CD8-positive, alpha-beta memory T cell (primary cell): Measurements from ENCODE around the gene KCNK5. TPM values are rescaled to one million over a fixed set of nuclear protein-coding genes. Genes with fewer than 3 reads are reported as not detected.

Experiments used
- CTCF ChIA-PET: fragments of 350-600 bp; sonication (Branson Sonifier 250); formaldehyde crosslinking; loops from one replicate; lab custom pipeline; 2021; ENCODE audit warnings: antibody characterized with exemption; lab: Charles Lee
- POLR2A ChIA-PET: fragments of 350-600 bp; sonication (Branson Sonifier 250); formaldehyde crosslinking; loops from one replicate; lab custom pipeline; 2021; ENCODE audit warnings: antibody characterized with exemption; lab: Charles Lee
- DNase-seq, 5 donors: peaks; one replicate each; pipeline versions ENCODE4 v3.0.0 to v3.0.0-alpha.2; 2020 to 2022; ENCODE audit warnings: mixed read lengths in 1 of 5
- H3K27ac ChIP-seq: one replicate; pipeline ENCODE4 v1.7.0; 2013; ENCODE audit warnings: low read depth, mild to moderate bottlenecking, low read length, moderate library complexity
- H3K27me3 ChIP-seq: 2 replicates; pipeline ENCODE4 v1.7.0; 2013; ENCODE audit warnings: low read length, mild to moderate bottlenecking; ENCODE audit not compliant: insufficient read depth, poor library complexity, severe bottlenecking
- H3K36me3 ChIP-seq: 2 replicates; pipeline ENCODE4 v1.7.0; 2013; ENCODE audit warnings: mild to moderate bottlenecking, low read length, moderate library complexity; ENCODE audit not compliant: insufficient read depth
- H3K4me1 ChIP-seq: 2 replicates; pipeline ENCODE4 v1.7.0; 2013; ENCODE audit warnings: mild to moderate bottlenecking, low read length, moderate library complexity; ENCODE audit not compliant: insufficient read depth
- H3K4me3 ChIP-seq: 2 replicates; pipeline ENCODE4 v1.7.0; 2013; ENCODE audit warnings: mild to moderate bottlenecking, low read length
- H3K9me3 ChIP-seq: 2 replicates; pipeline ENCODE4 v1.7.0; 2013; ENCODE audit warnings: mild to moderate bottlenecking, low read length
- H3K27ac Mint-ChIP-seq, 8 donors: one replicate each; pipeline ENCODE4 v1.8.0; 2020 to 2021; ENCODE audit warnings: mixed read lengths in 8 of 8, mild to moderate bottlenecking in 6 of 8, inconsistent platforms in 3 of 8, moderate library complexity in 3 of 8
- H3K27me3 Mint-ChIP-seq, 2 donors: one replicate each; pipeline ENCODE4 v1.8.0; 2020 to 2021; ENCODE audit warnings: mixed read lengths in 2 of 2, mild to moderate bottlenecking in 1 of 2, moderate library complexity in 1 of 2
- H3K36me3 Mint-ChIP-seq, 3 donors: one replicate each; pipeline ENCODE4 v1.8.0; 2020 to 2021; ENCODE audit warnings: mixed read lengths in 3 of 3, inconsistent platforms in 1 of 3, mild to moderate bottlenecking in 1 of 3
- H3K4me1 Mint-ChIP-seq, 3 donors: one replicate each; pipeline ENCODE4 v1.8.0; 2020 to 2021; ENCODE audit warnings: mixed read lengths in 3 of 3, inconsistent platforms in 1 of 3, mild to moderate bottlenecking in 1 of 3
- H3K4me3 Mint-ChIP-seq, 7 donors: one replicate each; pipeline ENCODE4 v1.8.0; 2020 to 2021; ENCODE audit warnings: mixed read lengths in 7 of 7, mild to moderate bottlenecking in 6 of 7, moderate library complexity in 4 of 7, inconsistent platforms in 2 of 7
- H3K9me3 Mint-ChIP-seq, 5 donors: one replicate each; pipeline ENCODE4 v1.8.0; 2020 to 2022; ENCODE audit warnings: mixed read lengths in 5 of 5, mild to moderate bottlenecking in 3 of 5, moderate library complexity in 2 of 5, inconsistent platforms in 1 of 5
- polyA plus RNA-seq: library from polyadenylated mRNA; unstranded; fragments of 300-500 nt; fragmentation: Illumina TruSeq; gene quantifications from one replicate; pipeline ENCODE4 v1.2.3, GENCODE V29; 2021
- total RNA-seq, 2 experiments: library from RNA; stranded (reverse); gene quantifications; one replicate each; pipeline ENCODE4 v1.2.3, GENCODE V29; 2021

The KCNK5 gene
- total and polyA plus RNA-seq, 3 experiments from 2014 or later: 0.97 to 28.4 (median 27.6) TPM

DNA sequence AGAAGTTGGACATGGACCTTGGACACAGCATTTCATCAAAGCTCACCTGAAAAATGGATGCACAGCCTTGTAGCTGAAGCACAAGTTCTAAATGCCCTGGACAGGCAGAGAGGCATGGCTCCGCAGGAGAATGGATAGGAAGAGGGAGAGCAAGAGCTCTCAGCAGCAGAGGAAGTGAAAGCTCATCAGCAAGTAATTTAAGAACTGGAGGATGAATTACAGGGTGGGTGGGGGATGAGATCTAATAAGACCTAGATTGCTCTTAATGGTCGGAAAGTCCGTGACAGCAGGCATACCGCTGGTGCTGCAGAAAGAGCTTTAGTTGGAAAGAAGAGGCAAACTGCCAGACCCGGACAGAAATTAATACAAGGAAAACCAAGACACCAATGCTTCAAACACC is 77.0 kb downstream of the KCNK5 start:
- Mint-ChIP-seq H3K9me3 (no peaks in the 10 kb centered on the region), H3K4me1 (peaks cover 0 to 1% (median 0%) of the 10 kb centered on the region in 3 donors)

DNA sequence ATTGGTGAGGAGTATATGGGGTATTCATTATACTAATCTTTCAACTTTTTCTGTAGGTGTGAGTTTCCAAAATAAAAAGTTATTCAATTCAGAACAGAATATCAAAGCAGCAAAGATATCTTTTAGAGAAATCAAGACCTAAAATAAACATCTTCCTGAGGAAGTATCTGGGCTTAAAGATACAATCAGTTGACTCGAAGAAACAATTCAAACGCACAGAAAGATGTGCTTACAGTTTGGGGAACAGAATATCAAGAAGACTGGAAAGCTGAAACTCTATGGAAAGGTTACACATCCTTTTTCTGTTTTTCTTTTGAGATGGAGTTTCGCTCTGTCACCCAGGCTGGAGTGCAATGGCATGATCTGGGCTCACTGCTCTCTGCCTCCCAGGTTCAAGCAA is 78.1 kb downstream of the KCNK5 start:
- CTCF ChIA-PET: no interaction called here
- no peaks in the 10 kb centered on the region for H3K36me3 ChIP-seq
- H3K4me3 ChIP-seq: no peak overlapping the region
- H3K27me3 Mint-ChIP-seq: peaks cover 16 to 41% of the 10 kb centered on the region in 2 donors
- POLR2A ChIA-PET: no interaction called here
- peaks cover 0 to 1% (median 0%) of the 10 kb centered on the region in 3 donors for H3K4me1 Mint-ChIP-seq
- H3K9me3 Mint-ChIP-seq: no peaks in the 10 kb centered on the region
- H3K9me3 ChIP-seq: no peaks in the 10 kb centered on the region
- H3K36me3 Mint-ChIP-seq: peaks cover 0 to 1% (median 0%) of the 10 kb centered on the region in 3 donors
- no peak overlapping the region for H3K27ac Mint-ChIP-seq
- H3K27me3 ChIP-seq: no peaks in the 10 kb centered on the region
- no peak overlapping the region for H3K27ac ChIP-seq
- H3K4me3 Mint-ChIP-seq: no peak overlapping the region
- H3K4me1 ChIP-seq: no peaks in the 10 kb centered on the region
- no peak for DNase-seq

More for the DNA sequence above, 77.0 kb downstream of the KCNK5 start:
- peak overlapping the region in 1 of 8 donors; percentile 79 for H3K27ac Mint-ChIP-seq
- no peak overlapping the region for H3K4me3 Mint-ChIP-seq
- H3K36me3 ChIP-seq: no peaks in the 10 kb centered on the region
- H3K27me3 Mint-ChIP-seq: peaks cover 14 to 39% of the 10 kb centered on the region in 2 donors
- H3K27ac ChIP-seq: no peak overlapping the region
- no peak for DNase-seq
- ChIA-PET CTCF (interaction anchor here (1.2 to 1.3 kb wide), 3 partner anchors 9 to 15 kb away, joined by 3 to 4 read pairs (median 3); no protein-coding TSS in a partner anchor), POLR2A (no interaction called here)
- no peaks in the 10 kb centered on the region for H3K9me3 ChIP-seq
- H3K4me3 ChIP-seq: no peak overlapping the region
- no peaks in the 10 kb centered on the region for H3K4me1 ChIP-seq
- H3K36me3 Mint-ChIP-seq: peaks cover 0 to 1% (median 0%) of the 10 kb centered on the region in 3 donors
- H3K27me3 ChIP-seq: no peaks in the 10 kb centered on the region

DNA sequence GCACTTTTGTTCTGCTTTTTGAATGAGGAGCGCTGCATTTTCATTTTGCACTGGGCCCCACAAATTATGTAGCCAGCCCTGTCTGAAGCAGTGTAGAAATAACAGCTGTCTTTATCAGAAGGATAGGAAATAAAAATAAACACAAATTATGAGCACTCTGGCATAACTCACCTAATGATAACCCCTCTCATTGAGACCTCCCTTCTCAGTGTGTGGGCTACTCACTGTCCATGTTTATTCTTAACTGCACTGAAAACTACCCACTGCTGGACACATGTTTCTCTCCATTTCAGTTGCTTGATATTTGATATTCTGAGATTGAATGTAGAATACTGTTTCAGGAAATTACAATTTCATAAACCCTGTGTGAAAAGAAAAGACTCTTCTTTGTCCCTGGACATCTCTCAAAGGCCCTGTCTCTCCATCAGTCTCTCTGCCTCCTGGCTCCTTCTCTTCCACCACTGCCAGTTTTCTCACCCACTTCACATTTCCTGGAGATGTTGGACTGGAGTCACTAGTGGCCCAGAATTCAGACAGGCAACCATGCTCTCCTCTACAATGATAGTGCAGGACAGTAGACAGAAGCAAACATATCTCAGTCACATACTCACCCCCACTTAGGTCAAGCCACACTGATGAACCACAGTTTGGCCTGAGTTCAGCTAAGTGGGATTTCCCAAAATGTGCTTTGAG is 84.6 kb downstream of the KCNK5 start:
- Mint-ChIP-seq H3K27me3 (peaks cover 12 to 45% of the 10 kb centered on the region in 2 donors), H3K4me3 (no peak overlapping the region), H3K36me3 (peaks cover 0 to 7% (median 1%) of the 10 kb centered on the region in 3 donors), H3K4me1 (no peaks in the 10 kb centered on the region), H3K9me3 (peaks cover 0 to 2% (median 0%) of the 10 kb centered on the region in 5 donors), H3K27ac (no peak overlapping the region)
- no peak for DNase-seq
- Histone ChIP-seq H3K4me1 (no peaks in the 10 kb centered on the region), H3K36me3 (no peaks in the 10 kb centered on the region), H3K27me3 (no peaks in the 10 kb centered on the region), H3K27ac (no peak overlapping the region), H3K9me3 (no peaks in the 10 kb centered on the region), H3K4me3 (no peak overlapping the region)
- POLR2A ChIA-PET: no interaction called here
- CTCF ChIA-PET: no interaction called here

DNA sequence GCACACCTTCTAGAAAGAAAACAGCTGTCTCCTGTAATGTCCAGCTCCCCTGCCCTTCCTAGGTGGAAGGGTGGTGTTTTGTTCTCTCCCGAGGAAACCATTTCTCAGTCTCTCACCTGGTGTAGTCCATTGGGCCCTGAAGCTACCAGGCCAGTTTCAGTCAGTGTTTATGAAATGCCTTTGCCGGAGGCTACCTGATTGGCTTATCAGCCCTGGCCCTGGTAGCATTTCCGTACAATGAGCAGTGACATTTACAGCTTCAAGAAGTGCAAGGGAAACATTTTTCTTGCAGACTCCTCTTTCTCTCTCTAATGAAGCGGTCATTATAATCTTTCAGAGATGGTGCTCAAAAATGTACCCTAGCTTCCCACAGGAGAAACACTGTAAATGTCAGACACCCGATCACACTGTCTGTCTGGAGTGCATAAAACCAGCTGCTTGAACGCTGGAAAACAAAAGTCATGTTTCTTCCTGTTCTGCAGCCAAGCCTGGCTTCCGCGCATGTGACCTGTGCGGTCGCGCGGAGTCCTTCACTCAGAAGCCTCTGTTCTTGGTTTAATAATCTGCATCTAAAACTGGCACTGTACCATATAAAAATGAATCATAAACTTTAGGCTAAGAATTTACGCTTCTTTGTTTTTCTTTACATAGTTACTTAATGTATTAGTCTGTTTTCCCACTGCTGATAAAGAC is 85.9 kb downstream of the KCNK5 start:
- no peak overlapping the region for H3K27ac ChIP-seq
- peaks cover 8 to 12% (median 9%) of the 10 kb centered on the region in 5 donors for H3K9me3 Mint-ChIP-seq
- no peaks in the 10 kb centered on the region for H3K4me1 ChIP-seq
- peak overlapping the region in 1 of 8 donors; percentile 50 for H3K27ac Mint-ChIP-seq
- ChIA-PET POLR2A (no interaction called here), CTCF (interaction anchor here (0.8 kb wide), 1 partner anchor 9 kb away, joined by 3 read pairs; no protein-coding TSS in a partner anchor)
- no peaks in the 10 kb centered on the region for H3K9me3 ChIP-seq
- no peak overlapping the region for H3K4me3 ChIP-seq
- no peak overlapping the region for H3K4me3 Mint-ChIP-seq
- peaks cover 0 to 7% (median 1%) of the 10 kb centered on the region in 3 donors for H3K36me3 Mint-ChIP-seq
- H3K36me3 ChIP-seq: no peaks in the 10 kb centered on the region
- H3K4me1 Mint-ChIP-seq: no peaks in the 10 kb centered on the region
- no peaks in the 10 kb centered on the region for H3K27me3 ChIP-seq
- no peak for DNase-seq
- H3K27me3 Mint-ChIP-seq: peaks cover 13 to 50% of the 10 kb centered on the region in 2 donors

DNA sequence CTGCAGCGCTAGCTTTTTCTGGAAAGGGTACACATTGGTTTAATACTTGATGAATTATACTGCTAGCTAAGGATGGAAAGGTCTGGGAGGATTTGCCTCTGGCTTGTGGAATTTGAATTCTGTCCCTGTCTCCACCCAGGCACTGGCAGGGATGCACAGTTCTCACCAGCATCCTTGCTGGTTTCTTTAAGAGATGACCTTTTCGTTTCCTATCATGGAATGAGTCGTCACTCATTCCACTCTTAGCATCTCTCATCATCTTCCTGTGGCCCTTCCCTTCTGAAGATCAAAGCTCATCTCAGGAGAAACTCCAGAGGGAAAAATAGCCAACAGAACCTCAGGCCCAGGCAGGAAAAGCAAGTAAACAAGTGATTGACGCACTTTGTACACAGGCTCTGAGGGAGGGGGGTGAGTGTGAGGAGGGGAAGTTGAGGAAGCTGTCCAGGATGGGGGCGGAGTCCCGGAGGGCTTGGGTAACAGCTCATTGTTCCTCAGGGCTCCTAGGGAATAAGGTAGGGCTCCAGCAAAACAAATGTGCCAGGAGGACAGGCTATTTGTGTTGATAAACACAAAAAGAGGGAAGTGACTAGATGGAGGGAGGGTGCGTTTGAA is 88.6 kb downstream of the KCNK5 start:
- ChIA-PET POLR2A (no interaction called here), CTCF (interaction anchor here (0.8 to 1.8 kb wide), 3 partner anchors 11 to 163 kb away, joined by 3 to 4 read pairs (median 4); no protein-coding TSS in a partner anchor)
- peaks cover 9 to 43% of the 10 kb centered on the region in 2 donors for H3K27me3 Mint-ChIP-seq
- no peaks in the 10 kb centered on the region for H3K36me3 ChIP-seq
- no peaks in the 10 kb centered on the region for H3K9me3 ChIP-seq
- no peaks in the 10 kb centered on the region for H3K4me1 Mint-ChIP-seq
- H3K27ac ChIP-seq: no peak overlapping the region
- peaks cover 0 to 11% (median 2%) of the 10 kb centered on the region in 3 donors for H3K36me3 Mint-ChIP-seq
- H3K4me1 ChIP-seq: no peaks in the 10 kb centered on the region
- no peak for DNase-seq
- no peaks in the 10 kb centered on the region for H3K27me3 ChIP-seq
- H3K4me3 Mint-ChIP-seq: no peak overlapping the region
- H3K27ac Mint-ChIP-seq: no peak overlapping the region
- peaks cover 15 to 22% (median 18%) of the 10 kb centered on the region in 5 donors for H3K9me3 Mint-ChIP-seq
- H3K4me3 ChIP-seq: no peak overlapping the region

Other genes starting within 250 kb of the KCNK5 start
- gene GLP1R, start 180.7 kb downstream of the KCNK5 start, total RNA-seq: not detected
- not detected for gene GLP1R, start 180.7 kb downstream of the KCNK5 start, polyA plus RNA-seq
- gene SAYSD1, start 114.3 kb downstream of the KCNK5 start, total RNA-seq: 10 to 100 TPM; 10.3 to 11.6 TPM
- gene SAYSD1, start 114.3 kb downstream of the KCNK5 start, polyA plus RNA-seq: 15.6 TPM
- gene KCNK17, start 84.9 kb upstream of the KCNK5 start, total RNA-seq: not detected
- gene KCNK17, start 84.9 kb upstream of the KCNK5 start, polyA plus RNA-seq: not detected
- gene KCNK16, start 93.2 kb upstream of the KCNK5 start, total RNA-seq: not detected
- not detected for gene KCNK16, start 93.2 kb upstream of the KCNK5 start, polyA plus RNA-seq